Heart left ventricle (tissue), 16 donors: ENCODE measurements around the gene MAN2A2. TPM values are rescaled to one million over a fixed set of nuclear protein-coding genes. Genes with fewer than 3 reads are reported as not detected.

Experiments
- ATAC-seq, 4 donors: fragments of 200-7000 bp; cut with Tn5 transposase; one replicate each; pipeline ENCODE4 v1.9.1; 2020 to 2022; ENCODE audit warnings: moderate library complexity in 4 of 4, mild to moderate bottlenecking in 3 of 4, moderate number of reproducible peaks in 1 of 4
- DNase-seq, 5 donors: peaks; one replicate each; pipeline ENCODE4 v3.0.0-alpha.2; 2020
- H3K27ac ChIP-seq, 12 donors: fragments of 200-600 bp; sonication (generic) in 4 of 12; one replicate each; pipeline versions ENCODE4 v1.5.0 to v1.8.0; 2016 to 2022; ENCODE audit warnings: mild to moderate bottlenecking in 2 of 12
- H3K27me3 ChIP-seq, 9 donors: fragments of 200-600 bp; sonication (generic) in 2 of 9; one replicate each; pipeline versions ENCODE4 v1.5.1 to v1.8.0; 2016 to 2022; ENCODE audit warnings: mild to moderate bottlenecking in 3 of 9
- H3K36me3 ChIP-seq, 9 donors: fragments of 200-600 bp; sonication (generic) in 2 of 9; one replicate each; pipeline versions ENCODE4 v1.5.0 to v1.8.0; 2018 to 2022; ENCODE audit warnings: mild to moderate bottlenecking in 2 of 9
- H3K4me1 ChIP-seq, 12 donors: fragments of 200-600 bp; sonication (generic) in 4 of 12; one replicate each; pipeline versions ENCODE4 v1.5.0 to v1.8.0; 2016 to 2022; ENCODE audit warnings: mild to moderate bottlenecking in 3 of 12
- H3K4me3 ChIP-seq, 12 donors: fragments of 200-600 bp; sonication (generic) in 4 of 12; one replicate each; pipeline versions ENCODE4 v1.5.0 to v1.8.0; 2017 to 2022; ENCODE audit warnings: mild to moderate bottlenecking in 9 of 12, moderate library complexity in 4 of 12
- H3K9me3 ChIP-seq, 12 donors: fragments of 200-600 bp; sonication (generic) in 4 of 12; one replicate each; pipeline versions ENCODE4 v1.5.0 to v1.8.0; 2016 to 2022; ENCODE audit warnings: mild to moderate bottlenecking in 1 of 12
- POLR2A ChIP-seq, 2 donors: fragments of 450-650 bp; IDR thresholded peaks; one replicate each; pipeline ENCODE4 v1.6.1; 2017; ENCODE audit warnings: antibody characterized with exemption in 2 of 2, mild to moderate bottlenecking in 2 of 2, moderate library complexity in 2 of 2
- WGBS, 4 donors: extraction: QIAGEN DNeasy Blood & Tissue Kit in 2 of 4; methylation state at CpG; one replicate each; pipeline versions ENCODE4 v1.1.5 to v1.1.7; 2013 to 2018; 5-methylcytosine and 5-hydroxymethylcytosine counted together
- intact Hi-C, 10 donors: fragments of 100-400 bp; cut with DNase I; formaldehyde crosslinking; loops; one replicate each; pipeline versions ENCODE4 v1.11.1 to v1.14.2; 2022
- polyA plus RNA-seq, 2 donors: library from polyadenylated mRNA; stranded (reverse); fragments of 200-250 nt; gene quantifications; one replicate each; pipeline ENCODE4 v1.2.3, GENCODE V29; 2013
- total RNA-seq, 9 donors: library from RNA; depleted of rRNA in 2 of 9; stranded (reverse); fragments of >200 nt in 2 of 9; fragmentation: NEBNext Ultra II Directional in 3 of 9; extraction: Animal tissue kit (Norgen Biotek cat#: 25700) in 3 of 9; gene quantifications; one replicate each; pipeline versions ENCODE4 v1.1.0 to v1.2.4, GENCODE V29; 2016 to 2023
- TF ChIP-seq, protein P1 (sequence below), 12 donors: fragments of 200-600 bp; sonication (generic) in 4 of 12; IDR thresholded peaks; one replicate each; pipeline versions ENCODE4 v1.5.0 to v1.8.0; 2018 to 2022; ENCODE audit warnings: antibody characterized with exemption in 12 of 12, mild to moderate bottlenecking in 5 of 12
- donor health status: ischemic (EF 13 %, LVEDD 7.1; RV severe dilation, severe dysfunction).
- donor health status: healthy with polysubstance abuse.
- donor health status: DM: no; HTN: yes; CAD: no.
- donor health status: DM: no; HTN: no; CAD: no.
- donor health status: ischemic (EF 25% LVEDD 6.9; RV normal size, moderate dysfunction).
- donor health status: ischemic (EF 25% LVEDD 5.7; RV mildly dilated, moderate dysfunction).
- donor health status: healthy.
- donor health status: DM: yes; HTN: yes; CAD: no.
- donor health status: ischemic (EF 35%, LVEDD 5.7; RV mildly dilated, moderate dysfunction).
- donor health status: nonischemic (EF 11% LVEDD 7.7; RV severe dilation, severe dysfunction).
- donor health status: DM: yes; HTN: yes; CAD: no.
- donor health status: PGD.
- donor health status: ischemic (EF 29% LVEDD 5.4; RV normal size, mild dysfunction).
- donor health status: nonischemic (EF 23%, LVEDD 6.1; RV moderate dilation, normal function).

MAN2A2 gene
- total and polyA plus RNA-seq, 11 donors, result 38.7 to 145 (median 87.6) TPM

DNA sequence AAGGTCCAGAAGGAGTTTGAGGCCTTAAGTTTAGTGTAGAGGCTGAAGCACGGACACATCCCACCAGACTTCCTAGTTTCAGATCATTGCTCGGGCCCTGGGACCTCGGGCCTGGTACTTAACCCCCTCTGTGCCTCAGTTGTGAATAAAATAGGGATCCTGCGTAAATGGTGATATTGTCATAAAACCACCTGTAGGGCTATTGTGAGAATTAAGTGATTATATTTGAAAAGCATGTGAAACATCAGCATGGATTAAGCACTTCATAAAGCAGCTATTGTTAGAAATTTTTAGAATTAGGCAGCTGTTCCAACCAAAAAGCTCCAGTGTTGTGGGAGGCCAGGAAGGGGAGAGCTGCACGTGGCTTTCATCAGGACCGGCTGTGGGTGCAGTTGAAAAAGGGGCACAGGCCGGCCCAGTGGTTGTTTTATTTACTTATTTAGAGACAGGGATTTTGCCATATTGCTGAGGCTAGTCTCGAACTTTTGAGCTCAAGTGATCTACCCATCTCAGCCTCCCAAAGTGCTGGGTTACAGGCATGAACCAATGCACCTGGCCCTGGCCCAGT is 56.0 kb downstream of the MAN2A2 start:
- TF ChIP-seq, protein P1, sequence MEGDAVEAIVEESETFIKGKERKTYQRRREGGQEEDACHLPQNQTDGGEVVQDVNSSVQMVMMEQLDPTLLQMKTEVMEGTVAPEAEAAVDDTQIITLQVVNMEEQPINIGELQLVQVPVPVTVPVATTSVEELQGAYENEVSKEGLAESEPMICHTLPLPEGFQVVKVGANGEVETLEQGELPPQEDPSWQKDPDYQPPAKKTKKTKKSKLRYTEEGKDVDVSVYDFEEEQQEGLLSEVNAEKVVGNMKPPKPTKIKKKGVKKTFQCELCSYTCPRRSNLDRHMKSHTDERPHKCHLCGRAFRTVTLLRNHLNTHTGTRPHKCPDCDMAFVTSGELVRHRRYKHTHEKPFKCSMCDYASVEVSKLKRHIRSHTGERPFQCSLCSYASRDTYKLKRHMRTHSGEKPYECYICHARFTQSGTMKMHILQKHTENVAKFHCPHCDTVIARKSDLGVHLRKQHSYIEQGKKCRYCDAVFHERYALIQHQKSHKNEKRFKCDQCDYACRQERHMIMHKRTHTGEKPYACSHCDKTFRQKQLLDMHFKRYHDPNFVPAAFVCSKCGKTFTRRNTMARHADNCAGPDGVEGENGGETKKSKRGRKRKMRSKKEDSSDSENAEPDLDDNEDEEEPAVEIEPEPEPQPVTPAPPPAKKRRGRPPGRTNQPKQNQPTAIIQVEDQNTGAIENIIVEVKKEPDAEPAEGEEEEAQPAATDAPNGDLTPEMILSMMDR (IDR thresholded peaks at IDR 0.05), result no peak
- no peak for TF ChIP-seq POLR2A (IDR thresholded peaks at IDR 0.05)
- ATAC-seq (no peak), DNase-seq (no peak)
- WGBS, 4 donors, result 70 to 84% (median 79%) methylated on average over 8 of the region's 8 CpGs
- intact Hi-C loops, result loop anchor here (5.0 to 10.0 kb wide), 9 partner anchors 33 to 313 kb away; partner anchors contain the start of genes PRC1 (in 2 of the 10) and VPS33B (in 1 of the 10)
- H3K27me3 ChIP-seq, result no peaks in the 10 kb centered on the region
- H3K27ac ChIP-seq, result peak overlapping the region in 7 of 12 donors; percentile 23 to 69 (median 50)
- no peaks in the 10 kb centered on the region for H3K9me3 ChIP-seq
- H3K36me3 ChIP-seq, result peaks cover 0 to 43% (median 33%) of the 10 kb centered on the region in 9 donors
- H3K4me1 ChIP-seq, result peaks cover 0 to 54% (median 29%) of the 10 kb centered on the region in 12 donors
- H3K4me3 ChIP-seq, result no peak overlapping the region

GRCh38 chr15:90959894-90960293 is 56.8 kb downstream of the MAN2A2 start:
- DNase-seq (peak in 4 of 5 donors; percentile 73 to 82 (median 76)), ATAC-seq (peak; percentile 68 to 90 (median 87))
- 43 to 60% (median 51%) methylated on average over 4 to 5 of the region's 5 CpGs for WGBS, 4 donors
- intact Hi-C loops, result loop anchor here (5.0 to 10.0 kb wide), 9 partner anchors 32 to 312 kb away; partner anchors contain the start of genes PRC1 (in 2 of the 10) and VPS33B (in 1 of the 10)
- no peaks in the 10 kb centered on the region for H3K27me3 ChIP-seq
- peaks cover 0 to 50% (median 29%) of the 10 kb centered on the region in 12 donors for H3K4me1 ChIP-seq
- H3K4me3 ChIP-seq, result no peak overlapping the region
- H3K27ac ChIP-seq, result peak overlapping the region in 8 of 12 donors; percentile 23 to 69 (median 48)
- TF ChIP-seq, protein P1 (IDR thresholded peaks at IDR 0.05), result no peak
- no peak for TF ChIP-seq POLR2A (IDR thresholded peaks at IDR 0.05)
- no peaks in the 10 kb centered on the region for H3K9me3 ChIP-seq
- H3K36me3 ChIP-seq, result peaks cover 0 to 49% (median 36%) of the 10 kb centered on the region in 9 donors

DNA sequence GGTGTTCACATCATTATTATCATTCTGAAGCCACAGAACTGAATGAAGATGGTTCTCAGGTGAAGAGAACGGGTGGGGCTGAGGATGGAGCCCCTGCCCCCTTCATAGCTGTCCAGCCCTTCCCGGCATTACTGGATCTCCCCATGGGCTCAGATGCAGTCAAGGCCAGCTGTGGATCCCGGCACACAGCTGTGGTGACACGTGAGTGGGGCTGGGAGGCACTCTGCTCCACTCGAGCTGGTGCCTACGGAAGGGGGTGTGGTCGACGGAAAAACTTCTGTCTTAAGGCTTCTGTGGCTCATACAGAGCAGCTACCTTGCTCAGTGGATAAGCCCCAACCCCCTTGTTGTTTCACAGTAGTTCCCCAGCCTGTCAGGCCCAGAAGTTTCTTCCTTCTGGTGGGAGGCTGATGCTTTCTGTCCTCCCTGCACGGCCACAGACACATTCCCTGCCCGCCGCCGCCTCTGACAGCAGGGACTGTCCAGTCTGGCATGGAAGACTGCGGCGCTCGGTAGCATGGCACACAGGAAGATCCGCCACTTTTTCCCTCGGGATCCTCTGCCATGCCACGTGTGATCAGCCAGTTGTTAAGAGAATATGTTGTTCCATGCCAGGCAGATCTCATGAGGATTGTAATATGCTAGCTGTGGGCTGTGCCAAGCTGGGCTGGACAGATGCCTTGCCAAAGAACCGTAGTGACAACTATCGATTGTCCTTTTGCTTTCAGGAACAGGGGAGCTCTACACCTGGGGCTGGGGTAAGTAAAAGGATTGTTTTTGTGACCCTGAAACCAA is 57.4 kb downstream of the MAN2A2 start:
- no peaks in the 10 kb centered on the region for H3K9me3 ChIP-seq
- peak in 2 of 4 donors; percentile 1 to 11 for ATAC-seq
- H3K4me1 ChIP-seq, result peaks cover 0 to 44% (median 25%) of the 10 kb centered on the region in 12 donors
- H3K27me3 ChIP-seq, result no peaks in the 10 kb centered on the region
- H3K27ac ChIP-seq, result peak overlapping the region in 7 of 12 donors; percentile 14 to 69 (median 40)
- no peak for DNase-seq
- no peak for TF ChIP-seq POLR2A (IDR thresholded peaks at IDR 0.05)
- H3K36me3 ChIP-seq, result peaks cover 0 to 55% (median 38%) of the 10 kb centered on the region in 9 donors
- intact Hi-C loops, result loop anchor here in 1 of 10 donors (5.0 kb wide), 1 partner anchor 87 kb away; no protein-coding TSS in a partner anchor
- H3K4me3 ChIP-seq, result no peak overlapping the region
- 72 to 77% (median 74%) methylated on average over 20 of the region's 20 CpGs for WGBS, 4 donors

DNA sequence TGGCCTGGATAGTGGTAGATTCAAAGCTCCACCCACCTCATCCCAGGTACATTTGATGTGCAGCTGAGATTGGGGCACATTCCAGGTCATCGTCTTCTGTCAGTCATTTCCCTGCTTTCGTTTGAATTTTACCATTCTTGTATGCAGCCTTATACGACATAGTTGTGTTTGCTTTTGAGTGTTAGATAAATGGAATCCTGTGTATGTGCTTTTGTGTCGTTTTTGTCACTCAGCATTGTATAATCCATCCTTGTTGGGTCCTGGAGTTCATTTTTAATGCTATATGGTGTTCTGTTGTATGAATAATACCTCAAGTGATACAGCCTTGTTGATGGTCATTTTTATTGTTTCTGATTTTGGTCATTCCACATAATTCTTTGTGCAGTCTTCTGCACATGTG is 58.9 kb downstream of the MAN2A2 start:
- TF ChIP-seq, protein P1 (IDR thresholded peaks at IDR 0.05), result no peak
- TF ChIP-seq POLR2A (IDR thresholded peaks at IDR 0.05), result no peak
- no peak overlapping the region for H3K27ac ChIP-seq
- no peaks in the 10 kb centered on the region for H3K27me3 ChIP-seq
- WGBS, 4 donors, result 86 to 89% (median 88%) methylated on average over 4 of the region's 4 CpGs
- ATAC-seq (no peak), DNase-seq (no peak)
- H3K4me3 ChIP-seq, result no peak overlapping the region
- peaks cover 0 to 70% (median 49%) of the 10 kb centered on the region in 9 donors for H3K36me3 ChIP-seq
- intact Hi-C loops, result loop anchor here in 1 of 10 donors (5.0 kb wide), 1 partner anchor 85 kb away; no protein-coding TSS in a partner anchor
- H3K4me1 ChIP-seq, result peaks cover 0 to 32% (median 16%) of the 10 kb centered on the region in 12 donors
- no peaks in the 10 kb centered on the region for H3K9me3 ChIP-seq
